Stimulated activated CD4-positive, alpha-beta T cell treated with anti-CD3 and anti-CD28 coated beads, Interleukin-2, amount 100 ng/mL, for 4 hours (primary cell): ENCODE measurements around the gene RANGRF.
"Not testable (repeated sequence)": the region's sequence is repeated elsewhere in the genome, so short reads cannot be mapped to it uniquely, and the experiment has no call there.

ENCODE experiments used
- DNase-seq: peaks from one replicate; pipeline ENCODE4 v3.0.0-alpha.2; 2020; ENCODE audit warnings: low read depth

RANGRF gene, protein sequence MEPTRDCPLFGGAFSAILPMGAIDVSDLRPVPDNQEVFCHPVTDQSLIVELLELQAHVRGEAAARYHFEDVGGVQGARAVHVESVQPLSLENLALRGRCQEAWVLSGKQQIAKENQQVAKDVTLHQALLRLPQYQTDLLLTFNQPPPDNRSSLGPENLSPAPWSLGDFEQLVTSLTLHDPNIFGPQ

DNA sequence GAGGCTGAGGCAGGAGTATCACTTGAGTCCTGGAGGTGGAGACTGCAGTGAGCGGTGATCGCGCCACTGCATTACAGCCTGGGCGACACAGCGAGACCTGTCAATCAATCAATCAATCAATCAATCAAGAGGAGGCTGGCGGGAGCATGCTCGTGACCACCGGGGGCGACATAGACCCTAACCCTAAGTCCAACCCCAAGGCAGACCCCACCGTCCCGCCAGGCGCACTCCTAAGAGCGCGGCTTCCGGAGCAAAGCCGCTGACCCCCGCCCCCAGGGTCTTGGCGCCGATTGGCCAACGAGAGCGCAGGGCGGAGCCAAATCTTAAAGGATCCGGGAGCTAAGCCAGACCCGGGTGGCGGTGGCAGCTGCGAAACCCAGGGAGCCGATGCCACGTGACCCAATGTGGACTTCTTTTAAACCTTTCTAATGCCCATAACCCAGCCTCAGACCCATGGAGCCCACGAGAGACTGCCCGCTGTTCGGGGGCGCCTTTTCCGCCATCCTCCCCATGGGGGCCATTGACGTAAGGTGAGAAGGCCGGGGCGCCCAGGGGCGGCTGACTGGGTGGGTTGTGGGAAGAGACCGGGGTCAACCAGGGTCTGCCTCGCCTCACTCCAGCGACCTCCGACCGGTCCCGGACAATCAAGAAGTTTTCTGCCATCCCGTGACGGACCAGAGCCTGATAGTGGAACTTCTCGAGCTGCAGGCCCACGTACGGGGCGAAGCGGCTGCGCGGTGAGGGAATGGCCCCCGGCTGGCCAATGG, at the start of gene RANGRF:
TSS of gene RANGRF (plus strand) at position 335 of the 767 bp plus-strand sequence. CDS start at position 454, 119 bp downstream.
- peak; percentile 67 for DNase-seq

- DNase-seq = peak; percentile 10
Measured at GRCh38 chr17:8243827-8244226, 44.6 kb upstream of the RANGRF start.

DNA sequence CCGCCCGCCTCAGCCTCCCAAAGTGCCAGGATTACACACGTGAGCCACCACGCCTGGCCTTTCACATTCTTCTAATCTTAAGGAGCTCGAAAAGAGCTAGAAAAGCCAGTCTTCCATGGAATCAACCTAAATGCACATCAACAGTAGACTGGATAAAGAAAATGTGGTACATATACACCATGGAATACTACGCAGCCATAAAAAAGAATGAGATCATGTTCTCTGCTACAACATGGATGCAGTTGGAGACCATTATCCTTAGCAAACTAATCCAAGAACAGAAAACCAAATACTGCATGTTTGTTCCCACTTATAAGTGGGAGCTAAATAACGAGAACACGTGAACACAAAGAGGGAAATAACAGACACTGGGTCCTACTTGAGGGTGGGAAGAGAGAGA, 43.7 kb upstream of the RANGRF start:
- DNase-seq = no peak

DNA sequence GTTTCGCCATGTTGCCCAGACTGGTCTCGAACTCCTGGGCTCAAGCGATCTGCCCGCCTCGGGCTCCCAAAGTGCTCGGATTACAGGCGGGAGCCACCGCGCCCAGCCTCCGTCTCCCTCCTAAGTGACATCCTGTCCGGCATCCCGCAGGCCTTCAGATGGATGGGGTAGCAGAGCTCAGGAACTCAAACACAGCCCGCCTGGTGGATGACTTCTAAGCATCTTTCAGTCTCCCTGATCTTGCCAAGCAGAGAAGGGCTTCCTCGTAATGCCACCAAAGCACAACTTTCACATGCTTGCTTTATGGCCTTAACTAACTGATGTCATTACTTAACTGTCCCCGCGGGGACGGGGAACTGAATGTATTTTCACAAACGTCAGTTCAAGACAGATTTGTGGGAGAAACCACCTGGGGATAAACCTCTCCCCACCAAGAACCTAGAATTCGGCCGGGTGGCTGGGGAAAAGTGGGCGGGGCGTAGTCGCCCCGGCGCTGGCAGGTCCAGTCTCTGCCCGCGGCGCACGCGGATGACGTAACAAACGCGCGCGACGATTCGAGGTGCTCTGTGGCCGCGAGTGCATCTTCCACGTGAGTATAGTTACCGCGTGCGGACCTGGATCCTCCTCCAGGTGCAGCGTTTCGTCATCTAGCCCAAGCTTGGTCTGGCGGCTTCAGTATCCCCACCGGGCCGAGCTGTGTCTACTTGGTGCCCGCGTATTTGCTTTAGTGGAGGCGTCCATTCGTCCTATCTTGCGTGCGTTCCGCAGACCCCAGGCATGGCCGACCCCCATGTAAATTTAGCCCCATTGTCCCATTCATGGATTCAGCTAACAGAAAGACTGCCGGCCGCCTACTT, 39.5 kb upstream of the RANGRF start, which contains the start of gene PFAS:
TSS of gene PFAS (plus strand) at position 539 of the 857 bp plus-strand sequence. CDS start 4,649 bp downstream, outside the sequence.
- DNase-seq = peak; percentile 96

GRCh38 chr17:8249621-8250500, 38.6 kb upstream of the RANGRF start:
- DNase-seq = no peak

DNA sequence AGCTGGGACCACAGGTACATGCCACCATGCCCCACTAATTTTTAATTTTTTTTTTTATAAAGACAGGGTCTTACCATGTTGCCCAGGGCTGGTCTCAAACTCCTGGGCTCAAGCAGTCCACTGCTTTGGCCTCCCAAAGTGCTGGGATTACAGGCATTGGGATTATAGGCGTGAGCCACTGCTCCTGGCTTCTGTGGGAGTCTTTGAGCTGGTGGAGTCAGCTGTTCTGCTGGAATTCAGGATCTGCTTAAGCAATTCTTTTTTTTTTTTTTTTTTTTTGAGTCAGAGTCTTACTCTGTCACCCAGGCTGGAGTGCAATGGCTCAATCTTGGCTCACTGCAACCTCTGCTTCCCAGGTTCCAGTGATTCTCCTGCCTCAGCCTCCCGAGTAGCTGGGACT, 37.1 kb upstream of the RANGRF start:
- not testable (repeated sequence) for DNase-seq

DNA sequence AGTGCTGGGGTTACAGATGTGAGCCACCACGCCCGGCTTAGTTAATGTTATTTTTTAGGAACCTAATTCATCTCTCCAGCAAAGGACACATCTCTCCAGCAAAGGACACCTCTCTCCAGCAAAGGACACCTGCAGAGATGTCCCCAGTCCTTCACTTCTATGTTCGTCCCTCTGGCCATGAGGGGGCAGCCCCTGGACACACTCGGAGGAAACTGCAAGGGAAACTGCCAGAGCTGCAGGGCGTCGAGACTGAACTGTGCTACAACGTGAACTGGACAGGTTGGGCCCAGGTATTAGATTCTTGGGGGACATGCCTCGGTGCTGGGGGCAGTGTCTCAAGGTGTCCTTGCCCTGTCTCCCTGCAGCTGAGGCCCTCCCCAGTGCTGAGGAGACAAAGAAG, 34.7 kb upstream of the RANGRF start:
- DNase-seq = no peak

- DNase-seq = no peak
Measured at GRCh38 chr17:8254881-8255280, 33.6 kb upstream of the RANGRF start.

GRCh38 chr17:8255499-8255898, 33.0 kb upstream of the RANGRF start:
- no peak for DNase-seq

- no peak for DNase-seq
Measured at GRCh38 chr17:8256291-8256690, 32.2 kb upstream of the RANGRF start.

DNA sequence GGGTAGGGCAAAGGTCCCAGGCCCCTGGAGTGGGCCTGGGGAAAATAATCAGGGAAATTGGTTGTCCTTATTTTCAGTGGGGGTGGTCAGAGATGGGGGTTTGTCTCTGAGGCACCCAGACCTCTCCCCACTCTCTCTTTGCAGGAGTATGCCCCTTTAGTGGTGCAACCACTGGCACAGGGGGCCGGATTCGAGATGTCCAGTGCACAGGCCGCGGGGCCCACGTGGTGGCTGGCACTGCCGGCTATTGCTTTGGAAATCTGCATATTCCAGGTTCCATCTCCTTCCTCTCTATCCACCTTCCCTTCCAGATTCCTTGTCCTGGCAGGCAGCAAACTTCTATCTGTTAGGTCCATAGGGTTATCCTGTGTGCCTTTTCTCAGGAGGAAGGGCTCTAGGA, 31.8 kb upstream of the RANGRF start:
- DNase-seq = no peak

GRCh38 chr17:8257801-8258200, 30.7 kb upstream of the RANGRF start:
- no peak for DNase-seq

DNA sequence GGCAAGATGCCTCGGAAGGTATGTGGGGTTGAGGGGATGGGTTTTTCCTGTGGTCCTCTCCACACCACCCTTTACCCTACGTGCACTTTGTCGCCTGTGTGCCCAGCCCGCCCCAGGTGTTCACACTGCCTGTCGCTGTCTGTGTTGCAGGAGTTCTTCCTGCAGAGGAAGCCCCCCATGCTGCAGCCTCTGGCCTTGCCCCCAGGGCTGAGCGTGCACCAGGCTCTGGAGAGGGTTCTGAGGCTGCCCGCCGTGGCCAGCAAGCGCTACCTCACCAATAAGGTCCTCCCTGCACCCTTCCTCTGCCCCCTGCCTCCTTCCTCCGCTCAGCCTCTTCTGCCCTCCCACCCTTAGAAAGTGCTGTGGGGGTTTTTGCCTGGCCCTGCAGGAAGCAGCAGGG, 24.1 kb upstream of the RANGRF start:
- DNase-seq = no peak

DNA sequence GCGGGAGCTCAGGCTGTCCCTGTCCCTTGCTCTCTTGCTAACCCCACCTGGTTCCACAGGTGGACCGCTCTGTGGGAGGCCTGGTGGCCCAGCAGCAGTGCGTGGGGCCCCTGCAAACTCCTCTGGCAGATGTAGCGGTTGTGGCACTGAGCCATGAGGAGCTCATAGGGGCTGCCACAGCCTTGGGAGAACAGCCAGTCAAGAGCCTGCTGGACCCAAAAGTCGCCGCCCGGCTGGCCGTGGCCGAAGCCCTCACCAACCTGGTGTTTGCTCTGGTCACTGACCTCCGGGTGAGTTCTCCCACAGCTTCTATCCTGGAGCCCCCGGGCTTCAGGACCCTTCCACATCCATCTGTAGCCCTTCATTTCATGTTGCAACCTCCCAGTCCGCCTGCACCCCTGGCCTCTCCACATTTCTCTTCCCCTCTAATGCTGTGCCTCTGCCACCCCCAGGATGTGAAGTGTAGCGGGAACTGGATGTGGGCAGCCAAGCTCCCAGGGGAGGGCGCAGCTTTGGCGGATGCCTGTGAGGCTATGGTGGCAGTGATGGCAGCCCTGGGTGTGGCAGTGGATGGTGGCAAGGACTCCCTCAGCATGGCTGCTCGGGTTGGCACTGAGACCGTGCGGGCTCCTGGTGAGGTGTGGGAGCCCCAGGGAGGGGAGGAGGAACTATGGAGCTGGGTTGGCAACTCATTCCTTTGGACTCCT, 23.5 kb upstream of the RANGRF start:
- no peak for DNase-seq

GRCh38 chr17:8266648-8267479, 21.6 kb upstream of the RANGRF start:
- no peak for DNase-seq

DNA sequence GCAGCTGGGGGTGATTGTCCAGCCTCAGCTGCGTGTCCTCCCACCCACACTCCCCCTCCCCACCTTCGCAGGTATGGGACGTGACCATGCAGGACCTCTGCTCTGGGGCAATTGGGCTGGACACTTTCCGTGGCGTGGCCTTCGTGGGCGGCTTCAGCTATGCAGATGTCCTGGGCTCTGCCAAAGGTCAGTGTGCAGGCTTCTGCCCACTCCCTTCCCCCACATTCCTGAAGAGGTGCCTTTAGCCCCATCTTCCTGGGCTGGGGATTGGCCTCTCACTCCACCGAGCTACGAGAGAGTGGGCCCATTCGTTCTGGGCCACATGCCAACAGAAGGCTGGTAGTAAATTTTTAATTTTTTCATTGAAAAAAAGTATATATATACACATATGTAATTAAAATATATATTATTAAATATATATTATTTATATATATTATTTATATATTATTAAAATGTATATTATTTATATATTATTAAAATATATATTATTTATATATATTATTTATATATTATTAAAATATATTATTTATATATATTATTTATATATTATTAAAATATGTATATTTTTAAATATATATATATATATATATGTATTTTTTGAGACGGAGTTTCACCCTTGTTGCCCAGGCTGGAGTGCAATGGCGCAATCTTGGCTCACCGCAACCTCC, 20.9 kb upstream of the RANGRF start:
- no peak for DNase-seq

GRCh38 chr17:8268550-8269298, 19.7 kb upstream of the RANGRF start:
- DNase-seq = no peak

DNA sequence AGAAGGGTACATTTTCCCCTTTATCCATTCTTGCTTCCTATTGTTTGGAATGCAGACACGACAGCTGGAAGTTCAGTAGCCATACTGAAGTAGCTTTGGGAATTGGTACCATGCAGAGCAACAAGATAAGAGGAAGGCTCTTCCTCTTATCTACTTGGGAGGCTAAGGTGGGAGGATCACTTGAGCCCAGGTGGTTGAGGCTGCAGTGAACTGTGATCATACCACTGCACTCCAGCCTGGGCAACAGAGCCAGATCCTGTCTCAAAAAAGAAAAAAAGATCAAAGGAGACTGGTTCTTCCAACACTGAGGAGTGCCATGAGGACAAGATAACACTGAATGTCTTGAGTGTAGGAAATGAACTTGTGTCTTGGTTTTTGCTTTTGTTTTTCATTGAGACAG, 16.0 kb upstream of the RANGRF start:
- no peak for DNase-seq
